Karpas-422 (cell line): ENCODE measurements around the gene SLC51A. TPM values are rescaled to one million over a fixed set of nuclear protein-coding genes. Genes with fewer than 3 reads are reported as not detected.

Experiments
- DNase-seq: peaks from one replicate; pipeline ENCODE4 v3.0.0-alpha.2; 2015
- H2AFZ ChIP-seq: fragments of 200-600 bp; sonication (generic); 2 replicates; pipeline ENCODE4 v1.6.1; 2014; ENCODE audit warnings: antibody characterized with exemption, low read length, mixed read lengths
- H3K27ac ChIP-seq: fragments of 200-600 bp; sonication (generic); 2 replicates; pipeline ENCODE4 v1.5.1; 2014; ENCODE audit warnings: mild to moderate bottlenecking, low read length, moderate library complexity
- H3K27me3 ChIP-seq: fragments of 200-600 bp; sonication (generic); 2 replicates; pipeline ENCODE4 v1.6.1; 2014; ENCODE audit warnings: low read length, mixed read lengths
- H3K36me3 ChIP-seq: fragments of 200-600 bp; sonication (generic); 2 replicates; pipeline ENCODE4 v1.6.1; 2014; ENCODE audit warnings: low read length, mixed read lengths; ENCODE audit not compliant: insufficient read depth
- H3K4me1 ChIP-seq: fragments of 200-600 bp; sonication (generic); 2 replicates; pipeline ENCODE4 v1.6.1; 2014; ENCODE audit warnings: mild to moderate bottlenecking, low read length, mixed read lengths
- H3K4me2 ChIP-seq: fragments of 200-600 bp; sonication (generic); 2 replicates; pipeline ENCODE4 v1.6.1; 2014; ENCODE audit warnings: low read length, low read depth, mild to moderate bottlenecking; ENCODE audit not compliant: poor library complexity, severe bottlenecking
- H3K4me3 ChIP-seq: fragments of 200-600 bp; sonication (generic); 2 replicates; pipeline ENCODE4 v1.5.1; 2014; ENCODE audit warnings: mild to moderate bottlenecking, antibody characterized with exemption, low read length, mixed read lengths
- H3K79me2 ChIP-seq: fragments of 200-600 bp; sonication (generic); 2 replicates; pipeline ENCODE4 v1.6.1; 2014; ENCODE audit warnings: mild to moderate bottlenecking, low read length, mixed read lengths
- H3K9ac ChIP-seq: fragments of 200-600 bp; sonication (generic); 2 replicates; pipeline ENCODE4 v1.6.0; 2014; ENCODE audit warnings: low read length
- H3K9me2 ChIP-seq: fragments of 200-600 bp; sonication (generic), shearing (Covaris generic); replicated peaks from 2 replicates; pipeline ENCODE4 v1.6.0; 2014; ENCODE audit warnings: mild to moderate bottlenecking, low read length, moderate library complexity; ENCODE audit not compliant: insufficient read depth
- H3K9me3 ChIP-seq: fragments of 300-700, 200-600 bp; sonication (generic); 2 replicates; pipeline ENCODE4 v1.6.1; 2014; ENCODE audit warnings: low read length, mixed read lengths
- H4K20me1 ChIP-seq: fragments of 200-600 bp; sonication (generic); 2 replicates; pipeline ENCODE4 v1.6.1; 2014; ENCODE audit warnings: mild to moderate bottlenecking, antibody characterized with exemption, low read length, low read depth; ENCODE audit not compliant: insufficient read depth
- total RNA-seq: library from RNA; depleted of rRNA; stranded (reverse); fragments of >200 nt; shearing (Covaris generic); gene quantifications from 2 replicates; pipeline ENCODE4 v1.2.3, GENCODE V29; 2014; ENCODE audit warnings: low replicate concordance

The SLC51A gene
- total RNA-seq, 1 experiment from 2014 or later: not detected

GRCh38 chr3:196216681-196217211 lies 412 bp downstream of the SLC51A start:
- Histone ChIP-seq H4K20me1 (no peaks in the 10 kb centered on the region), H3K9ac (no peak overlapping the region), H3K79me2 (no peaks in the 10 kb centered on the region), H3K9me3 (no peaks in the 10 kb centered on the region), H3K4me1 (peaks cover 9% of the 10 kb centered on the region), H3K36me3 (no peaks in the 10 kb centered on the region), H3K9me2 (no peaks in the 10 kb centered on the region), H3K4me2 (no peak overlapping the region), H3K27ac (no peak overlapping the region), H3K27me3 (no peaks in the 10 kb centered on the region), H2AFZ (no peak overlapping the region), H3K4me3 (no peak overlapping the region)
- no peak for DNase-seq

GRCh38 chr3:196217307-196218154 lies 1.2 kb downstream of the SLC51A start:
- no peak overlapping the region for H3K4me3 ChIP-seq
- H3K9ac ChIP-seq: no peak overlapping the region
- no peaks in the 10 kb centered on the region for H3K79me2 ChIP-seq
- no peaks in the 10 kb centered on the region for H3K9me3 ChIP-seq
- no peak overlapping the region for H3K27ac ChIP-seq
- peaks cover 9% of the 10 kb centered on the region for H3K4me1 ChIP-seq
- no peaks in the 10 kb centered on the region for H3K27me3 ChIP-seq
- H4K20me1 ChIP-seq: no peaks in the 10 kb centered on the region
- no peaks in the 10 kb centered on the region for H3K9me2 ChIP-seq
- H3K4me2 ChIP-seq: no peak overlapping the region
- no peak overlapping the region for H2AFZ ChIP-seq
- no peak for DNase-seq
- H3K36me3 ChIP-seq: no peaks in the 10 kb centered on the region

GRCh38 chr3:196218155-196218712 lies 1.9 kb downstream of the SLC51A start:
- H2AFZ ChIP-seq: no peak overlapping the region
- no peaks in the 10 kb centered on the region for H3K36me3 ChIP-seq
- peaks cover 9% of the 10 kb centered on the region for H3K4me1 ChIP-seq
- H3K4me3 ChIP-seq: no peak overlapping the region
- no peaks in the 10 kb centered on the region for H3K79me2 ChIP-seq
- no peaks in the 10 kb centered on the region for H4K20me1 ChIP-seq
- DNase-seq: no peak
- no peak overlapping the region for H3K27ac ChIP-seq
- no peaks in the 10 kb centered on the region for H3K27me3 ChIP-seq
- H3K9me3 ChIP-seq: no peaks in the 10 kb centered on the region
- H3K9ac ChIP-seq: no peak overlapping the region
- no peak overlapping the region for H3K4me2 ChIP-seq
- no peaks in the 10 kb centered on the region for H3K9me2 ChIP-seq

GRCh38 chr3:196219194-196219969 lies 3.0 kb downstream of the SLC51A start:
- Histone ChIP-seq H4K20me1 (no peaks in the 10 kb centered on the region), H3K9ac (peak overlapping the region; percentile 12; the same call in 1 of the 2 replicates), H3K79me2 (no peaks in the 10 kb centered on the region), H3K9me2 (no peaks in the 10 kb centered on the region), H3K27ac (no peak overlapping the region), H3K4me2 (peak overlapping the region; percentile 66), H3K27me3 (no peaks in the 10 kb centered on the region), H3K4me1 (peaks cover 9% of the 10 kb centered on the region), H3K36me3 (no peaks in the 10 kb centered on the region), H2AFZ (peak overlapping the region; percentile 19; the same call in 1 of the 2 replicates), H3K4me3 (peak overlapping the region; percentile 41; the same call in 1 of the 2 replicates), H3K9me3 (no peaks in the 10 kb centered on the region)
- DNase-seq: peak; percentile 76

- H3K4me2 ChIP-seq: peak overlapping the region; percentile 66
- peaks cover 9% of the 10 kb centered on the region for H3K4me1 ChIP-seq
- H3K9me3 ChIP-seq: no peaks in the 10 kb centered on the region
- no peaks in the 10 kb centered on the region for H4K20me1 ChIP-seq
- no peaks in the 10 kb centered on the region for H3K9me2 ChIP-seq
- no peaks in the 10 kb centered on the region for H3K27me3 ChIP-seq
- no peak overlapping the region for H3K4me3 ChIP-seq
- H3K9ac ChIP-seq: peak overlapping the region; percentile 12; the same call in 1 of the 2 replicates
- H3K36me3 ChIP-seq: no peaks in the 10 kb centered on the region
- no peak overlapping the region for H3K27ac ChIP-seq
- H2AFZ ChIP-seq: no peak overlapping the region
- H3K79me2 ChIP-seq: no peaks in the 10 kb centered on the region
- no peak for DNase-seq
These were observed 3.6 kb downstream of the SLC51A start for GRCh38 chr3:196219970-196220311.

- Histone ChIP-seq H3K27ac (no peak overlapping the region), H3K4me2 (no peak overlapping the region), H3K79me2 (no peaks in the 10 kb centered on the region), H3K9me2 (no peaks in the 10 kb centered on the region), H3K4me1 (peaks cover 9% of the 10 kb centered on the region), H3K9me3 (no peaks in the 10 kb centered on the region), H2AFZ (no peak overlapping the region), H3K27me3 (no peaks in the 10 kb centered on the region), H3K4me3 (no peak overlapping the region), H3K36me3 (no peaks in the 10 kb centered on the region), H3K9ac (no peak overlapping the region), H4K20me1 (no peaks in the 10 kb centered on the region)
- DNase-seq: no peak
These were observed 4.3 kb downstream of the SLC51A start for GRCh38 chr3:196220587-196220986.

- no peaks in the 10 kb centered on the region for H3K9me3 ChIP-seq
- no peak overlapping the region for H3K27ac ChIP-seq
- no peaks in the 10 kb centered on the region for H3K27me3 ChIP-seq
- H3K79me2 ChIP-seq: no peaks in the 10 kb centered on the region
- H3K9me2 ChIP-seq: no peaks in the 10 kb centered on the region
- no peak overlapping the region for H3K9ac ChIP-seq
- no peak for DNase-seq
- no peaks in the 10 kb centered on the region for H3K36me3 ChIP-seq
- H3K4me3 ChIP-seq: no peak overlapping the region
- H2AFZ ChIP-seq: no peak overlapping the region
- peaks cover 9% of the 10 kb centered on the region for H3K4me1 ChIP-seq
- no peak overlapping the region for H3K4me2 ChIP-seq
- no peaks in the 10 kb centered on the region for H4K20me1 ChIP-seq
These were observed 4.7 kb downstream of the SLC51A start for GRCh38 chr3:196220991-196221390.
